Kidney capillary endothelial cell (primary cell): ENCODE results near the gene SLC12A8.

ENCODE experiments used
- DNase-seq: peaks from one replicate; pipeline ENCODE4 v3.0.0-alpha.2; 2018; ENCODE audit warnings: low spot score

SLC12A8 gene

GRCh38 chr3:125076464-125076863 lies 136.1 kb downstream of the SLC12A8 start:
- no peak for DNase-seq

DNA sequence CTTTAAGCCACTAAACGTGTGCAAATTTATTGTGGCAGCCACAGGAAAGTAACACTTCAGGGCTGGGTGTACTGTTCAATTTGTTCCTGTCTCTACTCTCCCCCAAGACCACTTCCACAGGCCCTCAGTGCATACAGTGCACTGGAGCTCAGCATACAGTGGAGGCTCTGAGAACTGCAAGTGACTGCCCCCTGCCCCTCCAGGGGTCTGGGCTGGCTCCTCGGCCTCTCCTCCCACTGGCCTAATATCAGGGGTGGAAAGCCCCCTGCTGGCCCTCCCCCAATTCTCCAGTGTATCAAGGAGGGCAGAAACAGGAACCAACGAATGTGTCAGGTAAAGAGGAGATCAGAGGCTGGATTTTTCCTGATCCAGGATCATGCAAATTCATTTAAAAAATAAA lies 136.8 kb downstream of the SLC12A8 start:
- no peak for DNase-seq

DNA sequence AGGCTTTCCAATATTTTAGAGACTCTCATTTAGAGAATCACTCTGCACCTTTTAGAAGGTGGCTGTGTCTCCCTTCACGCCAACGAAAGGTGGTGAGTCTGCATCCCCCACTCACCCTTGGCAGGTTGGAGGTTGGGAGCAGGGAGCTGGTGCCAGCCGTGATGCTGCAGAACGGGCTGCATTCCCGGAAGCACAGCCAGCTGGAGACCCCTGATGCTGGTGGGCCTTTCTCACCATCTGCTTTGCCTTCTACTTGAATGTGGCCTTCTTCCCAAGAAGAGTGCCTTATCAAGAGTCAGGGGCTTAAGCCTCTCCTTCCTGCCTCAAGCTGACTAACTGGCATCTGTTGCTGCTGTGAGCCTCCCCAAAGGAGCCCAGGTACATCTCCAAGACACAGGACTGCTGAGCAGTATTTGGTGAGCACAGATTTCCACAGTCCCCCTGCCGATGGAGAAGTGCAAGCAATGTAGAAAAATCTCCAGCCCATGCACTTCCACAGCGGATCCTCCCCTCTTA lies 139.1 kb downstream of the SLC12A8 start:
- DNase-seq, result no peak

DNA sequence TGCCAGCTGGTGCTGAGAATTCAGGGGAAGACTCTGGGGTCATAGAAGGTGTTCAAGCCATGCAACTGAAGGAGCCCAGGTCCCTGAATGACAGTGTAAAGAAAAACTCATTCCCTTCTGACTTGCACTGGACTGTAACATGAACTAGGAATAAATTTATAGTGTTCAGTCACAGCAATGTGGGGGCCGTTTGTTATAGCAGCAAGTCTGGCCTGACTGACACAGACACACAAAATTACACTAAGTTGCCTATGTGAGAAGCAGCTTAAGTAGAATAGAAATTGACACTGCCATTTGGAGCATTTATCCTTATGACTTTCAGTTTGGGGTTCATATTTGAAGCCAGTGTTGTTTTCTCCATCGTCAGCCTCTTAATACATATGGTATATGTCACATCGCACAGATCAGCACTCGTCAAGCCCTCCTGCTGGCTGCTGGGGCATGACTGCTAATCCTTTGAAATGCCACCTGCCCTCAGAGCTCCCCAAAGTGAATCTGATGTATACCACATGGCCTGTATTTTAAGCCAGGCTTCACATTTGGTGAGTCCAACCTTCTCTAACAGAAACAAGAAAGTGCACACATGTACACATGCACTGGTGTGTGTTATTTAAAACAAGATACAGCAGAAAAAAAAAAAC lies 139.7 kb downstream of the SLC12A8 start:
- DNase-seq, result no peak

DNA sequence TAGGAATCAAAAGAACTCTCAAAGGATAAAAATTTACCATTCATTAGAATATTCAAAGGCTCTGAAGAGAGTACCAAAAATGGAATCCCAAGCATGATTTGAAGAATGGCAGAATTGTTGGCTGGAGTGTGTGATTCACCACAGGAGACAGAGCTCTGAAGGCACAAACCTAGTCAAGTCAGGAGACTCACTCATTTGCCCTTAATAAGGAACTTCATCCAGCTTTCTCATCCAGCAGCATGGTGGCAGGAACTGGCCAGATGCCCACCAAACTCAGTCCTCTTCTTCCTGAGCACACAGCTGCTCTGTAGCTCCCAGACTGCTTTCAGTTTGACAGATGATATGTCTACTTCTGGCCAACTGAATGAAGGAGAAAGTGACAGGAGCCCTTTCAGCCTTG lies 140.2 kb downstream of the SLC12A8 start:
- DNase-seq, result no peak

GRCh38 chr3:125069968-125070745 lies 142.4 kb downstream of the SLC12A8 start:
- DNase-seq, result no peak

DNA sequence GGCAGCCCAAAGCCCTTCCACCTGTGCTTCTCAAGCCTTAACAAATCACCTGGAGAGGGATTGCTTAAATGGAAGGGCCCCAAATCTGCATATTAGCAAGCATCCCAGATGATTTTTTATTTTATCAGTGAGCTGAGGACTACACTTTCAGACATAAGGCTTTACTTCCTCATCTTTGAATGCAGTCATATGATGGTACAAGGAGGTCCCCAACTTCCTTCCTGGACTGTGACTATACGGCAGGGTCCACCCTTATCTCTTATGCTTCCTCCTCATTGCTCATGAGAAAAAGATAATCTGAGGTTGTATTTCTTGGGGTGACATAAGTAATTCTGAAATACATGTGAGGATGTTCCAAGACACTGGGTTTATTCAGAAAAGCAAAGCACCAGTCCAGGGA lies 143.1 kb downstream of the SLC12A8 start:
- no peak for DNase-seq

GRCh38 chr3:125068265-125068664 lies 144.3 kb downstream of the SLC12A8 start:
- DNase-seq, result no peak

DNA sequence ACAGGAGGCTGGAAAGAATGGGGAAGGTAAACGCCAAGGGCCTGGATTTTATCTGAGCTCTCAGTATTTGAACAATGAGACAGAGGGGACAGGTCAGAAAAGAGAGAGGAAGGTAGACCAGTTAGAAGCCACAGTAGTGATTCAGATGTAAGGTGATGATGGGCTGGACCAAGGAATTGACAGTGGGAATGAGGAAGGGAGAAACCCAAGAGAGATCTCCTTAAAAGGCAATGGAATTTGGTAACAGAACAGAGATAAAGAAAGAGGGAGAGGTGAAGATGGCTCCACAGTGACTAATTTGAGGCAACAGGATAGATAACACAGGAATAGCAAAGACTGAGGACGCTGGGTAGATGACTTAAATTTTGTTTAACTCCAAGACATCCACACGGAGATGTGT lies 145.3 kb downstream of the SLC12A8 start:
- DNase-seq, result no peak

GRCh38 chr3:125062904-125063618 lies 149.5 kb downstream of the SLC12A8 start:
- DNase-seq, result no peak

DNA sequence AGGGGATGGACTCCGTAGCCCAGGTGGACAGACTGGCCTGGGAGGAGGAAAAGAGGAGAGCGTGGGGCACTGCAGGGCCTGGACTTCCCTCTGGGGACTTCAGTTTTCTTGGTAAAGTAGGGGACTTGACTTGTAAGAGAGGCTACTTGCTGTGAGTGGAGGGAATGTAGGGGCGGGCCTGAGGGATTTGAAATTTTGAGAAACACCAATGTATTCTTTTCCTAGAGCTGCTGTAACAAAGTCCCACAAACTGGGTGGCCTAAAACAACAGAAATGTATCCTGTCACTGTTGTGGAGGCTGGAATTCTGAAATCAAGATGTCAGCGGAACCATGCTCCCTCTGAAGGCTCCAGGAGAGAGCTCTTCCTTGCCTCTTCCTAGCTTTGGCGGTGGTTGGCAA lies 150.9 kb downstream of the SLC12A8 start:
- no peak for DNase-seq

DNA sequence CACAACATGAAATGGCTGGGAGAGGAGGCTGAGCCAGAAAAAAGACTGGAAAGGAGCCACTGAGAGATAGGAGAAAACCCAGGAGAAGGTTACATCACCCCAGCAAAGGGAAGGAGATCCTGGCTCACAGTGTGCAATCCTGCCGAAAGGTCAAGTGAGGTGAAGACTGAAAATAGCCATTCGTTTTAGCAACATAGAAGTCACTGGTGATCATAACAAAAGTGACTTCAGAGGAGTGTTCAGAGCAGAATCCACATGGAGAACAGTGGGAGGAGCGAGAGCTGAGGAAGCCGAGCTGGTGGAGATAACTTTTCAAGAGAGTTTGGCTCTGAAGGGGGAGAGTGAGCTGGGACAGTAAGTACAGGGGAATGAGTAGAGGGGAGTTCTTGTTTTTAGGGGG lies 151.4 kb downstream of the SLC12A8 start:
- DNase-seq, result no peak

DNA sequence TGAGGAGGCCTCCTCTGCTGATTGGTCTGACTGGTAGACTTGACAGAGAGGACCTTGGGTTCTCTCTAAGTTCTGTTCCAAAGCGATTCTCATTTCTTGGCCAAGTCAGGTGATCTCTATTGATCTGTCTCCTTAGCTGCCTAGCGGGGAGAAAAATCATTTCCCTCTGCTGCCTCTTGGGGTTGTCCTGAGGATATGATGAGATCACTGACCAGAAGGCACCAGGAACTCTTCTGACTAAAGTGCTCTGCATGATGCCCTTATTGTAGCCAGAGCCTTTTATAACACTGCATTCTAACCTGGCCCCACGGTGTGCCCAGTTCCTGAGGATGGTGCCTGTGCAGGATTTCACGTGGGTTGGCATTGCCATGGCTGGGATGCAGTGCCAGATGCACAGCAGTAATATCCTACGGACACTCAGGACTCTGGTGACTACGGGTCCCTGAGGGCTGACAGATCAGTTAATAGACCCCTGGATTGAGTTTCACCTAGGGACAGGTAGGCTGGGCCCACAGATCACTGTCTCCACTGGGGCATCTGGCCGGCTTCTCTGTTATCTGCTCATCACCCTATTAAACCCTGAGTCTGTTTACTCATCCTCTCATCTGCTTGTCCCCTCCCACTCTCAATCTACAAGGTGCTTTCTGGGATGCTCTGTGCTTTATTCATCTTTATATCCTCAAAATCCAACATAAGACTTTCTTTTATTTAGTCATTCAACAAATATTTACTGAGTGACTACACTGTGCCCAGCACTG lies 152.9 kb downstream of the SLC12A8 start:
- DNase-seq, result peak; percentile 36

- no peak for DNase-seq
Measured at GRCh38 chr3:125058959-125059358, 153.6 kb downstream of the SLC12A8 start.

- DNase-seq, result no peak
Measured at GRCh38 chr3:125058529-125058928, 154.0 kb downstream of the SLC12A8 start.

DNA sequence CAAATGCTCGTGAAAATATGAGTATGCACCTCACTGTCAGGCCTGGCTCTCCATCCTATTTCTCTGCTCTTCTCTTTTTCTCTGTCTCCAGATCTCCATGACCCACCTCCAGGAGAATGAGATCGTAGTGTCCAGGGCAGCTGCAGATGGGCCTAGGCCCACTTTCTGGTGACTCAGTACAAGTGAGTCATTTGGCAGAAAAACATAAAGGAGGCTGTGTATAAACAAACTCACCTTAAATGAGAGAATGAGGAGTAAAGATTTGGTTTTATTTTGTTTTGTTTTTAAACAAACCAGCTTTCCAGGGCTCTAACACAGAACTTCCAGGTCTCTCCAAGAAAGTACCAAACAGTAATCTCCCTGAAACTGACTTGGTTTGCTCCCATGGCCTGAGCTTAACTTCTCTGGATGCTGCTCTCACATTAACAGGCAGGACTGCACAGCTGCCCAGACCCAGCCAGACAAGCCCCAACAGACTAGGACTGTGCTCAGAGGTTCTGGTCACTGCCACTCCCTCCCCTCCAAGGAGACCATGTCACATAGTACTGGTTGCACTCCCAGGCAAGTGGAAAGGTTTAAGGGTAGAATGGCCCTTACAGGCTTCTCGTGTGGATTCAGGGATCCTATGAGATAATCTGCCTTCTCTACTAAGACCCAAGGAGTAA lies 155.2 kb downstream of the SLC12A8 start:
- DNase-seq, result peak; percentile 66

DNA sequence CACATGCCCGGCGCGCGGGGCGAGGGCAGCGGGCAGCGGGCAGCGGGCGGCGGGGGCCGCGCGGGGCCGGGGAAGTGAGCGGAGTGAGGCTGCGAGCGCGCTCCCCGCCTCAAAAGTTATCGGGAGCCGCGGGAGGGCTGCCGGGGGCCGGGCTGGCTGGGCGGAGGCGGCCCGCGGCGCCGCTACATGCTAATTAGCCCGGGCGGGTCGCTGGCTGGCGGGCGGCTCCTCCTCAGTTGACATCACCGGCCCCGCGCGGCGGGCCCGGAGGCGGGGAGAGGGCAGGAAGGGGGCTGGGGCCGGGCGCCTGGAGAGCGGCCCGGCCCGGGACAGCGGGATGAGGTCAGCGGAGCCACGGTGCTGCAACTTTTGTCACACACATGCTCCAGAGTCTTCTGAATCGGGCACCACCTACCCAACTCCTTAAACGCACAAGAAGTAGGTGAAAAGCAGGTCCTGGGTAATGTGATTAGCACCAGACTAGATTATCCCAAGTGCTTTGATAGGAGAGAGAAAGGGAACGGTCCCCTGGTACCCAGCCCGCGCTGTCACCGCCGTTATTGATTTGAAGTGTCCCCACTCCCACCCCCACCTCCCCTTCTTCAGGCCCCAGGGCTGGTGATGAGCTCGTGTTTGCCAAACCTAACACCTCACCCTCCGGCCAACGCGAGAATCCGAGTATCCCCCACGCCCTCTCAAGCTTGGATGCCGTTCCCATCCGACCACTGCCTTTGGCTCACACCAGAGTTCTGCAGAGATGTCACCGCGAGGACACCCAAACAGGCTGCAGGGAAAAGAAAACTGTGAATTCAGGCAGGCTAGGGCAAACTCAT lies 156.4 kb downstream of the SLC12A8 start, which contains the start of gene HEG1:
HEG1 (minus strand) TSS at position 85 of the 833 bp plus-strand sequence. CDS start 107 bp downstream, outside the sequence.
- peak; percentile 67 for DNase-seq

- DNase-seq, result no peak
Measured at GRCh38 chr3:125055331-125055912, 157.1 kb downstream of the SLC12A8 start.

- peak; percentile 36 for DNase-seq
Measured at GRCh38 chr3:125054449-125055329, 157.9 kb downstream of the SLC12A8 start.
